GM18505 (cell line): ENCODE measurements around the gene CCNA1.

Experiments used
- ATAC-seq: cut with Tn5 transposase; IDR thresholded peaks from one replicate; pipeline ENCODE4 v1.9.1; 2021; ENCODE audit not compliant: unreplicated experiment
- POLR2A ChIP-seq: IDR thresholded peaks from 4 replicates; pipeline ENCODE4 v1.6.1; 2011; ENCODE audit warnings: borderline replicate concordance; ENCODE audit not compliant: insufficient read depth, insufficient read length; ENCODE audit errors: extremely low read depth

Gene CCNA1

GRCh38 chr13:36432106-36432544 lies at the start of gene CCNA1:
CCNA1 (plus strand) TSS chr13:36432495; CDS start chr13:36433057, 562 bp downstream.
- ATAC-seq: peak; percentile 53
- no peak for TF ChIP-seq POLR2A

GRCh38 chr13:36385489-36385888 lies 46.8 kb upstream of the CCNA1 start:
- no peak for ATAC-seq

GRCh38 chr13:36395280-36395679 lies 37.0 kb upstream of the CCNA1 start:
- no peak for ATAC-seq
- no peak for TF ChIP-seq POLR2A

More at GRCh38 chr13:36385489-36385888, 46.8 kb upstream of the CCNA1 start:
- TF ChIP-seq POLR2A: no peak

GRCh38 chr13:36405151-36405550 lies 27.1 kb upstream of the CCNA1 start:
- TF ChIP-seq POLR2A: no peak
- no peak for ATAC-seq

GRCh38 chr13:36412736-36413135 lies 19.6 kb upstream of the CCNA1 start:
- TF ChIP-seq POLR2A: no peak
- ATAC-seq: no peak

- no peak for TF ChIP-seq POLR2A
- no peak for ATAC-seq
Observed at GRCh38 chr13:36413161-36413560, 19.1 kb upstream of the CCNA1 start.

GRCh38 chr13:36414461-36414860 lies 17.8 kb upstream of the CCNA1 start:
- no peak for ATAC-seq
- TF ChIP-seq POLR2A: no peak

GRCh38 chr13:36417331-36417730 lies 15.0 kb upstream of the CCNA1 start:
- no peak for ATAC-seq
- no peak for TF ChIP-seq POLR2A

- peak; percentile 93 for ATAC-seq
Observed at GRCh38 chr13:36418022-36418805, 14.1 kb upstream of the CCNA1 start.

GRCh38 chr13:36420437-36420891 lies 11.8 kb upstream of the CCNA1 start:
- ATAC-seq: peak; percentile 73
- TF ChIP-seq POLR2A: no peak

More at GRCh38 chr13:36418022-36418805, 14.1 kb upstream of the CCNA1 start:
- no peak for TF ChIP-seq POLR2A

GRCh38 chr13:36421447-36421846 lies 10.8 kb upstream of the CCNA1 start:
- ATAC-seq: no peak
- no peak for TF ChIP-seq POLR2A

- TF ChIP-seq POLR2A: no peak
- no peak for ATAC-seq
Observed at GRCh38 chr13:36428086-36428485, 4.2 kb upstream of the CCNA1 start.

- TF ChIP-seq POLR2A: no peak
- ATAC-seq: no peak
Observed at GRCh38 chr13:36430247-36431203, 1.8 kb upstream of the CCNA1 start.
